NCI-H1048 (cell line): ENCODE results near the gene HOXC10.

Experiments
- DNase-seq: peaks from one replicate; lab custom pipeline; 2025; lab: John Stamatoyannopoulos, UW

The HOXC10 gene

GRCh38 chr12:54029529-54030441 is 44.8 kb downstream of the HOXC10 start:
- no peak for DNase-seq

- no peak for DNase-seq
These were observed 45.5 kb downstream of the HOXC10 start for GRCh38 chr12:54030442-54030801.

DNA sequence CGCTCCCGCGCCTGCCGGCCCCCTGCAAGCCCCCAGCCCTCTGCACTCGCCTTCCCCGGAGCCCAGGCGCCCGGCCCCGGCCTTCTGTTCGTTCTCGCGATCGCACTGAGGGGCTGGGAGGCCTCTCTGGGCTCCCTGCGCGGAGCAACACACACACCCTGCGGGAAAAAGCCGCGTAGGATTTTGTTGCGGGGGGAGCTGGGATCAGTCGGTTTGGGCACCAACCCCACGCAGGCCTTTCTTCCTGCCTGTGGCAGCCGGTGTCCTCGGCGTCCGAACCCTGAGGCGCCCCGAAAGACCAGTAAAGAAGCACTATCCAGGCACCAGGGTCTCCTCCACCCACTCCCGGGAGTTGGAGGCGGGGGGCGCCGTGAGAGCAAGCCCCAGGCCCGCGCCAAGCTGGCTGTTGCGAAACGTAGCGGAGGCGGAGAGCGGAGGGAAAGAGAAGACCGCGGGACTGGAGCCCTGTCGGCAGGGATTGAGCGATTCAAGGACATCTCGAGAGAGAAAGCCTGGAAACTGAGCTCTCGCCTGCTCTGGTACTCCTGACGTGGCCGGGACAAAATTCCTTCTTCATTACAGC is 46.0 kb downstream of the HOXC10 start:
- DNase-seq = no peak

- DNase-seq = no peak
These were observed 46.5 kb downstream of the HOXC10 start for GRCh38 chr12:54031480-54031879.

DNA sequence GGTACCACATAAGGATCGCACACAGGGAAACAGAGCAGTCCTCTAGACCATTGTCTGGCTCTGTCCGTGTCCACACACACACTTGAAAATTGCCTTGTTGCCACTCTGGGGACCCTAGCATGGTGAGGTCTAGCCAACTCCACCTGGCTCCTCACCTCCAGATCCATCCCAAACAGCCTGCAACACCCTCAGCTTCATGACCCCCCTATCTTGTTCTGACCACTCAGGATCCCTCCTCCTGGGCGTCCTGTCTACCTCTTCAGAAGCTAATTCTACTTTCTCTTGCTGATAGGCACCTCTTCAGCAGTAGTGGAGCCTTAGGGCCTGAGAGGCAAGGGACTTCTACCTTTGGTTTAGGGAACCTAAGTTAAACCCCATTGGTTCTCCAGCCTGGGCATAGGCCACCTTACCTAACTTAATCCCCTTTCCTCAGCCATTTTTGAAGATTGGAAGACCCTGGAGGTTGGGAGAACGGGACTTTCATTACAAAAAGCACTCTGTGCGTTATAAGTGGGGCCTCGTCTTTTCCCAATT is 47.2 kb downstream of the HOXC10 start:
- no peak for DNase-seq

GRCh38 chr12:54032627-54033100 is 47.7 kb downstream of the HOXC10 start, which contains the start of gene HOXC5:
TSS of gene HOXC5 (plus strand) at chr12:54033050. CDS start at chr12:54033123, 73 bp downstream.
- DNase-seq = peak; percentile 66

DNA sequence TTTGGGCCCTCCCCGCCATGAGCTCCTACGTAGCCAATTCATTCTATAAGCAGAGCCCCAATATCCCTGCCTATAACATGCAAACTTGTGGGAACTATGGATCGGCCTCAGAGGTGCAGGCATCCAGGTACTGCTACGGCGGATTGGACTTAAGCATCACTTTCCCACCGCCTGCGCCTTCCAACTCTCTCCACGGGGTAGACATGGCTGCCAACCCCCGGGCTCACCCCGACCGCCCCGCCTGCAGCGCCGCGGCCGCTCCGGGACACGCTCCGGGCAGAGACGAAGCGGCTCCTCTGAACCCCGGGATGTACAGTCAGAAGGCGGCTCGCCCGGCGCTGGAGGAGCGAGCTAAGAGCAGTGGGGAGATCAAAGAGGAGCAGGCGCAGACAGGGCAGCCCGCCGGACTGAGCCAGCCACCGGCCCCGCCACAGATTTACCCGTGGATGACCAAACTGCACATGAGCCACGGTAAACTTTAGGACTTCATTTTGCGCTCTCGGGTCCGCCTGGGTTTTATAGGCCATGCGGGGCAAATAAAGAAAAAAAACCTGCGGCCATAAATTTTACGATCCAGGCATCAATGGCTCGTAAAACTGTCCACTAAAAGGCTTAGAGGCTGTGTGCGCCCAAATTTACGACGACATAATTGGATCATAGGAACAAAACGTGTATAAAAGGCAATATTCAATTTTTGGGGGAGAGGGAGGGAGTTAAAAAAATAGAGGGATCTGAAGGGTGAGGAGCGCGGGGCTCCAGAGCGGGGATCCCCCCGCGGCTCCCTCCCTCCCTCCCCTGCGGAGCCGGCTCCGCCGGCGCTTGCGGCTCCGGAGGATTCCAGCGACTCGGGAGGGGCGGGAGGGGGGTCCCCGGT is 48.4 kb downstream of the HOXC10 start:
- DNase-seq = peak; percentile 36

DNA sequence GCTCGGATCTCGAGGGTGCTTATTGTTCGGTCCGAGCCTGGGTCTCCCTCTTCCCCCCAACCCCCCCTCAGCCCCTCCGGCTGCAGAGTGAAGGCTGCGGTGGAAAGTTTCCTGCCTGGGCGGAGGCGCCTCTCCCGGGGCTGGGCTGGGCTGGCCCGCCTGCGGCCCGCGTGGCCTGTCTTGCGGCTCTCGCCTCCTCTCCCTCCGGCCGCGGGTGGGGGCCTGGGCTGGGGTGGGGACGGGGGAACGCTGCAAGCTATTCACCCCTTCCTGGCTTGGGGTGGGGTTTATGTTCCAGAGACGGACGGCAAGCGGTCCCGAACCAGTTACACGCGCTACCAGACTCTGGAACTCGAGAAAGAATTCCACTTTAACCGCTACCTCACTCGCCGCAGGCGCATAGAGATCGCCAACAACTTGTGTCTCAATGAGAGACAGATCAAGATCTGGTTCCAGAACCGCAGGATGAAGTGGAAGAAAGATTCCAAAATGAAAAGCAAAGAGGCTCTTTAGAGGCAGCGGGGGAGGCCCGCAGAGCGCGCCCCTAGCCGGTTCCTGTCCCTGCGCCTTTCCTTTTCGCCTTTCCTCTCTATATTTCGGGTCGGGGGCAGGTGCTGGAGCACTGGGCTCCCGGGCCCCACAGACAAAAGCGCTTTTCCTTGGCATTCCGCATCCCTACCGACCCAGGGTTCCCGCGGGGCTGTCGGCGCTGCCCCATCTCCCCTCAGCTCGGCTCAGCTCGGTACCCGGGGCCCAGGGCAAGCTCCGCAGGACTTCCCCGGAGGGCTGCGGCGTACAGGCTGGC is 49.2 kb downstream of the HOXC10 start:
- DNase-seq = no peak

- no peak for DNase-seq
These were observed 49.9 kb downstream of the HOXC10 start for GRCh38 chr12:54034785-54035310.

- DNase-seq = no peak
These were observed 50.8 kb downstream of the HOXC10 start for GRCh38 chr12:54035568-54036264.

GRCh38 chr12:54036620-54037359 is 51.8 kb downstream of the HOXC10 start:
- no peak for DNase-seq

- DNase-seq = no peak
These were observed 52.7 kb downstream of the HOXC10 start for GRCh38 chr12:54037360-54038283.

DNA sequence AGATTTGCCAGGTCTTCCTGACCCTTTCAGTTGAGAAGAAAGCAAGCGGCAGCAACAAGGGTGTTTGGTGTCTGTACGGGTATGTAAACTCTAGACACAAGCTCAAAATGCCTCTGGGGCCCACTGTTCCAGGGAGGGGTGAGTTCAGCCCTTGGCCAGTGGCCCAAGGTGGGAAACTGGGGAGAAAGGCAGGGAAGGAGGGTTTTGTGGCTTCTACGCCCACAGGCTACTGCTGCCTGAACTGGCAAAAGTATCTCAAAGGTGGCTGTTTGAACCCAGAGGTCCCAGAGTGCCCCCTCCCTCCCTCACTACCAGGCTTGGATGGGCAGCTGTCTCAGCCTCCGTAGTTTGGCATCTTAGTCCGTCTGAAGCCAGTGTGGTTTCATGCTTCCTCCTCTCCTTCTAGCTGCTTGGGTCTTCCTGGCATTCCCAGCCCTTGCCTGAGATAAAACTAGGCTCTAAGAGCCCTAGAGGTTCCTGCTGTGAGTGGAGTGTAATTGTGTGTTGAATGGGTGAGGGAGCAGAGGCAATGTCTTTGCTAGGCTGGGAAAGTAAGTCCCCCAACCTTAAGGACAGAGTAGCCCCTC is 53.4 kb downstream of the HOXC10 start:
- no peak for DNase-seq

DNA sequence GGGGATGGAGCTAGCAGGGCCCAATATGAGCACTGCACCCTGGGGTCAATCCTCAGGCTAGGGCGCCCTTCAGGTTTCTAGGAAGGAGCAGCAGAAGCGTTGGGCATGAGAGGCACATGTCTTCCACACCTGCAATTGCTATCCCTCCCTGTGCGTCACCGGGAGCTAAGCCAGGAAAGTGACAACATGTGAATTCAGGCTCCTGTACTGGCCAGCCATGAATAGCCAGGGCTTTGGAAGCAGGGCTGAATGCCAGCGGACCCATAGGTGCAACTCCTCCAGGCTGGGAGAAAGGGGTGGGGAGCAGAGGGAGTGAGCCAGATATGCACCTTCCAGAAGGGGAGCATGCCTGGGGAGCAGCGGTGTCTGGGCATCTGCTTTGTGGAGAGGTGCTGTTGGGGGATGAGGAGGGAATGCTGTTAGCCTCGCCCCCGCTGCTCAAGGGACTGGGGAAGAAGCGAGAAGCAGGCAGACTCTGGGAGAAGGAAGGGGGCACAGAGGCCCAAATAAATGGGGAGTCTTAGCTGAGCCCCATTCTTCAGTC is 54.0 kb downstream of the HOXC10 start:
- DNase-seq = no peak

DNA sequence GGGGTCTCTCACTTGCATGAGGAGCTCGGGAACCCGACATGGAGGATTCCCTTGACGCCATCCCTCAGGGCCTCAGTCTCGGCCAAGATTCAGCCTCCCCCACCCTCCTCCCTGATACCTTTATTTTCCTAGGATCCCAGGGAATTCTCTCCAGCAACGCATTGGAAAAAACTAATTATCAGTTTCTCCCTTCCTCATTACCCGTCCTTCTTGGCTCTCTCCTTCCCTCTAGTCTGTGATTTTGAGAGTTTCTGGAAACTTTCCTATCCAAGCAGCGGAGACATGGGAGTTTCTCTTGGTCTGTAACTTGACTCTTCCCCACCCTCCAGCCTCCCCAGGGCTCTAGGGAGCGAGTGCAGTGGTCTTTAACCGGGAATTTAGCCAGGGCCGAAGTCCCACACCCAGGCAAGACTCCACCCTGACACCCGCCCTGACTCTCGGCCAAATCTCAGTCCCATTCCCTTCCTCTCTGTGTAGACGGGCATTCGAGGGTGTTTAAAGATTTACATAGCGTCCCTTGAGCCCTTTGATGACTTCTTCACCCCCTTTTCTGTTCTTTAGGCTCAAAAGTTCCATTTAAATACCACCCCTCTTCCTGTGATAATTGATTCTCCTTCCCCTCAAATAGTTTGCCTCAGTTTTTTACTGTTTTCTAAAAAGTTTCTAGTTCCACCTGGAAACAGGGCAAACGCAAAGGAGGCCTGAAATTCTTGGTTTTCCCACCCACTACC is 54.6 kb downstream of the HOXC10 start:
- DNase-seq = no peak
